OCI-LY1 (cell line): ENCODE data around the gene ETV3.

Experiments
- H2AFZ ChIP-seq: fragments of 200-600 bp; sonication (generic), shearing (Covaris generic); 2 replicates; pipeline ENCODE4 v1.6.0; 2014; ENCODE audit warnings: antibody characterized with exemption, mild to moderate bottlenecking, low read length
- H3F3A ChIP-seq: fragments of 200-600 bp; sonication (generic), shearing (Covaris generic); 2 replicates; pipeline ENCODE4 v1.6.0; 2014; ENCODE audit warnings: mild to moderate bottlenecking, antibody characterized with exemption, low read length, moderate library complexity; ENCODE audit not compliant: insufficient read depth
- H3K27ac ChIP-seq: fragments of 200-600 bp; sonication (generic); 2 replicates; pipeline ENCODE4 v1.5.1; 2014; ENCODE audit warnings: low read length, mixed run types, mild to moderate bottlenecking, low read depth; ENCODE audit not compliant: poor library complexity, severe bottlenecking
- H3K27me3 ChIP-seq: fragments of 200-600 bp; sonication (generic); 2 replicates; pipeline ENCODE4 v1.6.0; 2014; ENCODE audit warnings: antibody characterized with exemption, mild to moderate bottlenecking, low read length, moderate library complexity; ENCODE audit not compliant: insufficient read depth
- H3K36me3 ChIP-seq: fragments of 200-600 bp; sonication (generic); 2 replicates; pipeline ENCODE4 v1.6.1; 2014; ENCODE audit warnings: mild to moderate bottlenecking, antibody characterized with exemption, low read length, moderate library complexity, mixed read lengths; ENCODE audit not compliant: insufficient read depth
- H3K4me1 ChIP-seq: fragments of 200-600 bp; sonication (generic); 2 replicates; pipeline ENCODE4 v1.5.1; 2014; ENCODE audit warnings: mild to moderate bottlenecking, low read length, moderate library complexity; ENCODE audit not compliant: insufficient read depth, severe bottlenecking
- H3K4me2 ChIP-seq: fragments of 200-600 bp; sonication (generic), shearing (Covaris generic); 2 replicates; pipeline ENCODE4 v1.6.1; 2014; ENCODE audit warnings: low read length
- H3K4me3 ChIP-seq: fragments of 200-600 bp; sonication (generic); 2 replicates; pipeline ENCODE4 v1.5.1; 2014; ENCODE audit warnings: low read length, low read depth, mild to moderate bottlenecking, mixed read lengths; ENCODE audit not compliant: poor library complexity, severe bottlenecking
- H3K79me2 ChIP-seq: fragments of 200-600 bp; shearing (Covaris generic); 2 replicates; pipeline ENCODE4 v1.6.1; 2016; ENCODE audit warnings: mixed run types, low read length, mixed read lengths; ENCODE audit not compliant: insufficient read depth
- H3K9ac ChIP-seq: fragments of 200-600 bp; sonication (generic), shearing (Covaris generic); 2 replicates; pipeline ENCODE4 v1.6.1; 2014; ENCODE audit warnings: mild to moderate bottlenecking, low read length, mixed read lengths
- H3K9me2 ChIP-seq: fragments of 200-600 bp; sonication (generic), shearing (Covaris generic); 2 replicates; pipeline ENCODE4 v1.6.1; 2014; ENCODE audit warnings: low read depth, mild to moderate bottlenecking, low read length, mixed read lengths
- H3K9me3 ChIP-seq: fragments of 200-600 bp; shearing (Covaris generic); 2 replicates; pipeline ENCODE4 v1.6.1; 2014; ENCODE audit warnings: low read length, mixed read lengths
- H4K20me1 ChIP-seq: fragments of 200-600 bp; sonication (generic), shearing (Covaris generic); 2 replicates; pipeline ENCODE4 v1.6.0; 2016; ENCODE audit warnings: mild to moderate bottlenecking, low read length; ENCODE audit not compliant: insufficient read depth
- CTCF ChIP-seq: fragments of 200-600 bp; sonication (generic), shearing (Covaris generic); IDR thresholded peaks from 2 replicates; pipeline ENCODE4 v1.5.1; 2017; ENCODE audit warnings: mild to moderate bottlenecking, antibody characterized with exemption, low read length, moderate library complexity, mixed read lengths
- EZH2 ChIP-seq: fragments of 200-600 bp; sonication (generic), shearing (Covaris generic); IDR thresholded peaks from 2 replicates; pipeline ENCODE4 v1.8.0; 2017; ENCODE audit warnings: borderline replicate concordance, mixed run types, mild to moderate bottlenecking, antibody characterized with exemption, low read length, moderate library complexity, mixed read lengths

ETV3 gene

GRCh38 chr1:157151506-157151905 lies 13.3 kb upstream of the ETV3 start:
- H3K36me3 ChIP-seq = no peaks in the 10 kb centered on the region
- peaks cover 10% of the 10 kb centered on the region for H3K4me1 ChIP-seq
- H3K27ac ChIP-seq = no peak overlapping the region
- H3K27me3 ChIP-seq = no peaks in the 10 kb centered on the region
- H3K79me2 ChIP-seq = no peaks in the 10 kb centered on the region
- no peaks in the 10 kb centered on the region for H4K20me1 ChIP-seq
- H3K9me3 ChIP-seq = no peaks in the 10 kb centered on the region
- H3K9me2 ChIP-seq = no peaks in the 10 kb centered on the region
- H3K4me2 ChIP-seq = no peak overlapping the region
- H3K9ac ChIP-seq = no peak overlapping the region
- H3K4me3 ChIP-seq = no peak overlapping the region
- TF ChIP-seq EZH2 (no peak), CTCF (no peak)
- H2AFZ ChIP-seq = no peak overlapping the region
- H3F3A ChIP-seq = no peaks in the 10 kb centered on the region

GRCh38 chr1:157151073-157151472 lies 12.9 kb upstream of the ETV3 start:
- Histone ChIP-seq H3K9me3 (no peaks in the 10 kb centered on the region), H2AFZ (no peak overlapping the region), H3K36me3 (no peaks in the 10 kb centered on the region), H3K4me3 (no peak overlapping the region), H3K4me1 (peaks cover 10% of the 10 kb centered on the region), H4K20me1 (no peaks in the 10 kb centered on the region), H3K27ac (no peak overlapping the region), H3F3A (no peaks in the 10 kb centered on the region), H3K9ac (no peak overlapping the region), H3K27me3 (no peaks in the 10 kb centered on the region), H3K79me2 (no peaks in the 10 kb centered on the region), H3K9me2 (no peaks in the 10 kb centered on the region), H3K4me2 (no peak overlapping the region)
- no peak for TF ChIP-seq CTCF
- no peak for TF ChIP-seq EZH2

- no peak overlapping the region for H3K27ac ChIP-seq
- H3K4me1 ChIP-seq = peaks cover 10% of the 10 kb centered on the region
- no peaks in the 10 kb centered on the region for H4K20me1 ChIP-seq
- H3K4me2 ChIP-seq = no peak overlapping the region
- H3K79me2 ChIP-seq = no peaks in the 10 kb centered on the region
- H3K9ac ChIP-seq = no peak overlapping the region
- H3K4me3 ChIP-seq = no peak overlapping the region
- H3F3A ChIP-seq = no peaks in the 10 kb centered on the region
- H3K36me3 ChIP-seq = no peaks in the 10 kb centered on the region
- no peaks in the 10 kb centered on the region for H3K9me2 ChIP-seq
- no peak for TF ChIP-seq CTCF
- no peak for TF ChIP-seq EZH2
- no peaks in the 10 kb centered on the region for H3K27me3 ChIP-seq
- H3K9me3 ChIP-seq = no peaks in the 10 kb centered on the region
- H2AFZ ChIP-seq = no peak overlapping the region
Observed at GRCh38 chr1:157150631-157151030, 12.4 kb upstream of the ETV3 start.
